Melanocyte of skin (primary cell): ENCODE results near the gene PRKAR1A. TPM values are rescaled to one million over a fixed set of nuclear protein-coding genes. Genes with fewer than 3 reads are reported as not detected.

ENCODE experiments used
- total RNA-seq, 2 donors: library from RNA; depleted of rRNA; stranded (reverse); fragments of >200 nt; gene quantifications; 2 replicates each; pipeline ENCODE4 v1.2.3, GENCODE V29; 2012

PRKAR1A gene
- total RNA-seq, result 100 to 1,000 TPM; 288 to 290 TPM

GRCh38 chr17:68512247-68512959 is at the start of gene PRKAR1A:
PRKAR1A (plus strand) TSS chr17:68512430; CDS start chr17:68515400, 2,970 bp downstream.

Other genes with a start within 250 kb of the PRKAR1A start
- gene SLC16A6, start 221.3 kb upstream of the PRKAR1A start, total RNA-seq, result 100 to 1,000 TPM; 543 to 789 TPM
- 10 to 100 TPM; 15.0 to 24.4 TPM for gene ARSG, start 220.9 kb upstream of the PRKAR1A start, total RNA-seq
- 100 to 1,000 TPM; 455 to 507 TPM for gene WIPI1, start 54.9 kb upstream of the PRKAR1A start, total RNA-seq
- under 1 TPM in 1 of 2 donors, not detected in 1; under 0.01 TPM for gene FAM20A, start 88.9 kb downstream of the PRKAR1A start, total RNA-seq